Ishikawa (cell line): Measurements from ENCODE around the gene ATP9A.

Experiments
- EP300 ChIP-seq: IDR thresholded peaks from 2 replicates; pipeline ENCODE4 v1.6.1; 2012; ENCODE audit warnings: borderline replicate concordance
- NFIC ChIP-seq: IDR thresholded peaks from 2 replicates; pipeline ENCODE4 v1.6.1; 2012
- REST ChIP-seq: IDR thresholded peaks from 2 replicates; pipeline ENCODE4 v1.6.1; 2012; ENCODE audit warnings: low read depth, mild to moderate bottlenecking
- TCF12 ChIP-seq: IDR thresholded peaks from 2 replicates; pipeline ENCODE4 v1.6.1; 2012; ENCODE audit warnings: low read depth
- USF1 ChIP-seq: IDR thresholded peaks from 2 replicates; pipeline ENCODE4 v1.6.1; 2012
- YY1 ChIP-seq: IDR thresholded peaks from 2 replicates; pipeline ENCODE4 v1.6.1; 2012; ENCODE audit warnings: low read depth

GRCh38 chr20:51586005-51586440 is 182.2 kb downstream of the ATP9A start:
- TF ChIP-seq REST (no peak), NFIC (no peak), TCF12 (no peak), EP300 (no peak), USF1 (no peak), YY1 (no peak)
